Activated naive CD8-positive, alpha-beta T cell treated with anti-CD3 and anti-CD28 coated beads for 36 hours (primary cell): ENCODE data around the gene FTSJ1. TPM values are rescaled to one million over a fixed set of nuclear protein-coding genes. Genes with fewer than 3 reads are reported as not detected.
"Not testable (repeated sequence)": the region's sequence is repeated elsewhere in the genome, so short reads cannot be mapped to it uniquely, and the experiment has no call there.

ENCODE experiments used
- DNase-seq: peaks from one replicate; pipeline ENCODE4 v3.0.0; 2021
- H3K27ac Mint-ChIP-seq: one replicate; pipeline ENCODE4 v1.8.0; 2022; ENCODE audit warnings: mild to moderate bottlenecking, moderate library complexity, mixed read lengths
- H3K27me3 Mint-ChIP-seq: one replicate; pipeline ENCODE4 v1.8.0; 2022; ENCODE audit warnings: mild to moderate bottlenecking, mixed read lengths
- H3K36me3 Mint-ChIP-seq: one replicate; pipeline ENCODE4 v1.8.0; 2021; ENCODE audit warnings: mild to moderate bottlenecking, mixed read lengths
- H3K4me1 Mint-ChIP-seq: one replicate; pipeline ENCODE4 v1.8.0; 2021; ENCODE audit warnings: mixed read lengths
- H3K4me3 Mint-ChIP-seq: one replicate; pipeline ENCODE4 v1.8.0; 2022; ENCODE audit warnings: mild to moderate bottlenecking, moderate library complexity, mixed read lengths
- H3K9me3 Mint-ChIP-seq: one replicate; pipeline ENCODE4 v1.8.0; 2022; ENCODE audit warnings: mixed read lengths
- total RNA-seq, 2 experiments: library from RNA; stranded (reverse); gene quantifications; one replicate each; pipeline ENCODE4 v1.2.3, GENCODE V29; 2021

FTSJ1 gene
- total RNA-seq, 2 experiments from 2014 or later = 98.7 to 98.8 TPM

GRCh38 chrX:48504261-48504660 is 28.3 kb downstream of the FTSJ1 start:
- DNase-seq = no peak
- no peaks in the 10 kb centered on the region for H3K27me3 Mint-ChIP-seq
- H3K27ac Mint-ChIP-seq = no peak overlapping the region
- no peak overlapping the region for H3K4me3 Mint-ChIP-seq
- H3K4me1 Mint-ChIP-seq = no peaks in the 10 kb centered on the region
- no peaks in the 10 kb centered on the region for H3K9me3 Mint-ChIP-seq
- H3K36me3 Mint-ChIP-seq = no peaks in the 10 kb centered on the region

- no peak for DNase-seq
- Mint-ChIP-seq H3K9me3 (no peaks in the 10 kb centered on the region), H3K4me1 (peaks cover 5% of the 10 kb centered on the region), H3K4me3 (no peak overlapping the region), H3K27me3 (no peaks in the 10 kb centered on the region), H3K27ac (no peak overlapping the region), H3K36me3 (no peaks in the 10 kb centered on the region)
These were observed 29.5 kb downstream of the FTSJ1 start for GRCh38 chrX:48505481-48505880.

- DNase-seq = no peak
- Mint-ChIP-seq H3K27me3 (no peaks in the 10 kb centered on the region), H3K4me1 (peaks cover 9% of the 10 kb centered on the region), H3K27ac (no peak overlapping the region), H3K36me3 (peaks cover 2% of the 10 kb centered on the region), H3K4me3 (no peak overlapping the region), H3K9me3 (no peaks in the 10 kb centered on the region)
These were observed 31.2 kb downstream of the FTSJ1 start for GRCh38 chrX:48507246-48507645.

- peak; percentile 83 for DNase-seq
- Mint-ChIP-seq H3K27me3 (no peaks in the 10 kb centered on the region), H3K9me3 (no peaks in the 10 kb centered on the region), H3K4me1 (peaks cover 9% of the 10 kb centered on the region), H3K36me3 (peaks cover 2% of the 10 kb centered on the region), H3K4me3 (peak within 1 kb of the TSS; percentile 93), H3K27ac (peak within 1 kb of the TSS; percentile 88)
These were observed 32.6 kb downstream of the FTSJ1 start, which contains the start of gene PORCN for GRCh38 chrX:48508400-48509244. Gene PORCN (plus strand): TSS chrX:48508992. CDS start chrX:48509821, 829 bp downstream.

GRCh38 chrX:48509245-48509590 is 33.2 kb downstream of the FTSJ1 start:
- peak overlapping the region; percentile 86 for H3K27ac Mint-ChIP-seq

GRCh38 chrX:48509619-48510018 is 33.6 kb downstream of the FTSJ1 start:
- no peak for DNase-seq
- Mint-ChIP-seq H3K4me1 (peaks cover 9% of the 10 kb centered on the region), H3K27me3 (no peaks in the 10 kb centered on the region), H3K4me3 (peak overlapping the region; percentile 93), H3K9me3 (no peaks in the 10 kb centered on the region), H3K36me3 (peaks cover 2% of the 10 kb centered on the region), H3K27ac (peak overlapping the region; percentile 86)

More at GRCh38 chrX:48509245-48509590, 33.2 kb downstream of the FTSJ1 start:
- peaks cover 9% of the 10 kb centered on the region for H3K4me1 Mint-ChIP-seq
- H3K27me3 Mint-ChIP-seq = no peaks in the 10 kb centered on the region
- peak overlapping the region; percentile 93 for H3K4me3 Mint-ChIP-seq
- no peak for DNase-seq
- H3K9me3 Mint-ChIP-seq = no peaks in the 10 kb centered on the region
- H3K36me3 Mint-ChIP-seq = peaks cover 2% of the 10 kb centered on the region

- H3K9me3 Mint-ChIP-seq = no peaks in the 10 kb centered on the region
- DNase-seq = no peak
- peaks cover 4% of the 10 kb centered on the region for H3K36me3 Mint-ChIP-seq
- no peaks in the 10 kb centered on the region for H3K27me3 Mint-ChIP-seq
- no peak overlapping the region for H3K27ac Mint-ChIP-seq
- H3K4me3 Mint-ChIP-seq = no peak overlapping the region
- H3K4me1 Mint-ChIP-seq = peaks cover 9% of the 10 kb centered on the region
These were observed 35.6 kb downstream of the FTSJ1 start for GRCh38 chrX:48511560-48511959.

GRCh38 chrX:48512371-48512935 is 36.5 kb downstream of the FTSJ1 start:
- H3K27ac Mint-ChIP-seq = no peak overlapping the region
- H3K36me3 Mint-ChIP-seq = peaks cover 4% of the 10 kb centered on the region
- peaks cover 11% of the 10 kb centered on the region for H3K4me1 Mint-ChIP-seq
- H3K27me3 Mint-ChIP-seq = no peaks in the 10 kb centered on the region
- no peaks in the 10 kb centered on the region for H3K9me3 Mint-ChIP-seq
- H3K4me3 Mint-ChIP-seq = no peak overlapping the region
- DNase-seq = no peak

GRCh38 chrX:48513670-48514069 is 37.7 kb downstream of the FTSJ1 start:
- Mint-ChIP-seq H3K27me3 (no peaks in the 10 kb centered on the region), H3K27ac (no peak overlapping the region), H3K4me1 (peaks cover 11% of the 10 kb centered on the region), H3K9me3 (no peaks in the 10 kb centered on the region), H3K4me3 (no peak overlapping the region), H3K36me3 (peaks cover 4% of the 10 kb centered on the region)
- DNase-seq = no peak

GRCh38 chrX:48514126-48514806 is 38.3 kb downstream of the FTSJ1 start:
- peaks cover 11% of the 10 kb centered on the region for H3K4me1 Mint-ChIP-seq
- no peak for DNase-seq
- H3K4me3 Mint-ChIP-seq = no peak overlapping the region
- H3K36me3 Mint-ChIP-seq = peaks cover 4% of the 10 kb centered on the region
- H3K9me3 Mint-ChIP-seq = no peaks in the 10 kb centered on the region
- no peak overlapping the region for H3K27ac Mint-ChIP-seq
- H3K27me3 Mint-ChIP-seq = no peaks in the 10 kb centered on the region

GRCh38 chrX:48514868-48515460 is 39.0 kb downstream of the FTSJ1 start:
- H3K4me3 Mint-ChIP-seq = no peak overlapping the region
- H3K36me3 Mint-ChIP-seq = peaks cover 4% of the 10 kb centered on the region
- no peak overlapping the region for H3K27ac Mint-ChIP-seq
- H3K4me1 Mint-ChIP-seq = peaks cover 10% of the 10 kb centered on the region
- no peaks in the 10 kb centered on the region for H3K27me3 Mint-ChIP-seq
- H3K9me3 Mint-ChIP-seq = no peaks in the 10 kb centered on the region
- DNase-seq = no peak

- Mint-ChIP-seq H3K27ac (no peak overlapping the region), H3K9me3 (no peaks in the 10 kb centered on the region), H3K4me3 (no peak overlapping the region), H3K27me3 (no peaks in the 10 kb centered on the region), H3K4me1 (peaks cover 18% of the 10 kb centered on the region), H3K36me3 (peaks cover 9% of the 10 kb centered on the region)
- no peak for DNase-seq
These were observed 39.8 kb downstream of the FTSJ1 start for GRCh38 chrX:48515842-48516241.

GRCh38 chrX:48516285-48516684 is 40.3 kb downstream of the FTSJ1 start:
- H3K36me3 Mint-ChIP-seq = peaks cover 7% of the 10 kb centered on the region
- H3K27me3 Mint-ChIP-seq = no peaks in the 10 kb centered on the region
- H3K27ac Mint-ChIP-seq = peak overlapping the region; percentile 47
- peaks cover 20% of the 10 kb centered on the region for H3K4me1 Mint-ChIP-seq
- DNase-seq = no peak
- H3K9me3 Mint-ChIP-seq = no peaks in the 10 kb centered on the region
- H3K4me3 Mint-ChIP-seq = no peak overlapping the region

GRCh38 chrX:48516987-48517386 is 41.0 kb downstream of the FTSJ1 start:
- Mint-ChIP-seq H3K9me3 (no peaks in the 10 kb centered on the region), H3K4me1 (peaks cover 18% of the 10 kb centered on the region), H3K27me3 (no peaks in the 10 kb centered on the region), H3K27ac (peak overlapping the region; percentile 12), H3K36me3 (peaks cover 7% of the 10 kb centered on the region), H3K4me3 (no peak overlapping the region)
- DNase-seq = no peak

- DNase-seq, H3K4me3 Mint-ChIP-seq, H3K9me3 Mint-ChIP-seq, H3K27me3 Mint-ChIP-seq: not testable (repeated sequence)
- peaks cover 22% of the 10 kb centered on the region for H3K4me1 Mint-ChIP-seq
- H3K36me3 Mint-ChIP-seq = peaks cover 15% of the 10 kb centered on the region
- peak overlapping the region; percentile 99 for H3K27ac Mint-ChIP-seq
These were observed 43.5 kb downstream of the FTSJ1 start for GRCh38 chrX:48519481-48519880.
